Stimulated activated CD8-positive, alpha-beta memory T cell treated with anti-CD3 and anti-CD28 coated beads, Interleukin-12 subunit alpha, Interleukin-12 subunit beta, amount 100 ng/mL, for 1 hour (primary cell): ENCODE data around the gene CHRM3.
"Not testable (repeated sequence)": the region's sequence is repeated elsewhere in the genome, so short reads cannot be mapped to it uniquely, and the experiment has no call there.

Source experiments
- DNase-seq: peaks from one replicate; pipeline ENCODE4 v3.0.0-alpha.2; 2020; ENCODE audit warnings: low read depth

CHRM3 gene

DNA sequence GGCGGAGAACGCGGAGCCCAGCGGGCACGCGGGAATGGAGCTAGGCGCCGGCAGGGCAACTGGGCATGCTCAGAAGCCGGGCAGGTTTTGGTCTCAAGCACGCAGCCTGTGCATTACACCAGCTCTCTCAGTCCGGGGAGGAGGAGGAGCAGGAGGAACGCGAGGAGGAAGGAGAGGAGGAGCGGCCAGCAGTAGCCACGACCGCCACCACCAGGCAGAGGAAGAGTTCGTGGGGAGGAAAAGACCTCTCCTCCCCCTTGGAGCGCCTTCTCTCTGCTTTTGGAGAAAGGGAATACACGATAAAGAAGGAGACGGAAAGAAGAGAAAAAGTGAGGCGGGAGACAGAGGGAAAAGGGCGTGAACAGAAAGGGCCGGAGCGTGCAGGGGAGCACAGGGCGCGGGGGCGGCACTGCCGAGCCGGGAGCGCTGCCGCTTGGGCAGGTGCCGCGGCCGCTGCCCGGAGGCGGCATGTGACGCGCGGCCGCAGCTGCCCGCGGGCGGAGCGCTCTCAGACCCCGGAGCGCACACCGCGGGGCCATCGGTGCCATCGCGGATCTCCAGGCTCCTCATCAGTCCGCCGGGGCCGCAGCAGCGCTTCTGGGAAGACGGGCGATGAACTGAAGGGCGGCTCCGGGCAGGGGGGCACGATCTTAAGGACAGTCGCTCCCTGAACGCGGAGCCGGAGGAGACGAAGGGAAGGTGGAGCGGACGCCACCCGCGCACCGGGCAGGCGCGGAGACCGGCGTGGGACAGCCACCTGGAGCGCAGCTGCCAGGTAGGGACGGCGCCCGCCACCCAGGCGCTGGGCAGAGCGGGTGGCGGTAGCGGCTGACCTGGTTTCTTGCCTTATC, at the start of gene CHRM3:
TSS of gene CHRM3 (plus strand) at position 116 of the 851 bp plus-strand sequence. CDS start 520,884 bp downstream, outside the sequence.
- no peak for DNase-seq

DNA sequence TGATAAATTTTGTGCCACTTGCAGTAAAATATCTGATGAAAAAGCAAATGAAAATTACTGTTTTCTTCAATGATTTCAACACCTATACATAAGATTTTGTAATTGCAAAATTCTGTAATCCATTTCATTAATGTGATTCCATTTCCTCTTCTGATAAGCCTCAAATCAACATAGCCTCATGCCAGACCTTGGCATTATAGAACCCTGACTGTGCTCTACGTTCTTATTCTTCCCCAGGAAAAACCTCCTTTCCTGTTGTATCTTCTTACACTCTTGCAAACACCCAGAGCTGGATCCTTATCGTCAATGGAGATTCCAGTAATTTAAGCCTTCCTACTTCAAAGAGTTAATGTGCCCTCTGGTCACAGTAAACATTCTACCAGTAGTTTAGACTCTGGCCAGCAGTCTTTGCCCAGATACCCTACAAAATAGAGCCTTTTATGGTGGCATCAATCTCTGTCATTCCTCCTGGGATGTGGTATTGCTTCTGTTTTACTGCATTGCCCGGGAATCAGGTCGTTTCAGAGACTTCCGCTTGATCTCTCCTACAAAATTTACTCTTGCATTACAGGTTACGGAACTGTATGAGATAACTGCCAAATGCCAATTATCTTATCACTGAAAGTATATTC, 48.5 kb upstream of the CHRM3 start:
- no peak for DNase-seq

DNA sequence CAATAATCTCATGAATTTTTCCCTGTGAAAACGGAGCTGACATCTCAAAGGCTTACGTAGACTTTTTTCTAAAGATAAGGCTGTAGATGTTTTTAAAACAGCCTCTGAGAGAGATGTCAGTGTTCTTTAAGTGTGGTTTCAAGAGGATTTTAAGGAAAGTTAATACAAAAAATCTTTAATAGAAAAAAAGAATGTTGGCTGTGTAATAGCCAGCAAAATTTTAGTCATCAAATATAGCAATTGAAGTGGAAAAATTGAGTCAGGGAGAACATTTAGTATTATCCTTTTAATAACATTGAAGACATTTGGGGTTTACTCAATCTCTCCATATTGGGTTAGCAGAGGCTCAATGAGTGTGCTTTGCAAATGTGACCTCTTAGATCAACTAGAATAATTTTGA, 38.6 kb upstream of the CHRM3 start:
- DNase-seq = no peak

DNA sequence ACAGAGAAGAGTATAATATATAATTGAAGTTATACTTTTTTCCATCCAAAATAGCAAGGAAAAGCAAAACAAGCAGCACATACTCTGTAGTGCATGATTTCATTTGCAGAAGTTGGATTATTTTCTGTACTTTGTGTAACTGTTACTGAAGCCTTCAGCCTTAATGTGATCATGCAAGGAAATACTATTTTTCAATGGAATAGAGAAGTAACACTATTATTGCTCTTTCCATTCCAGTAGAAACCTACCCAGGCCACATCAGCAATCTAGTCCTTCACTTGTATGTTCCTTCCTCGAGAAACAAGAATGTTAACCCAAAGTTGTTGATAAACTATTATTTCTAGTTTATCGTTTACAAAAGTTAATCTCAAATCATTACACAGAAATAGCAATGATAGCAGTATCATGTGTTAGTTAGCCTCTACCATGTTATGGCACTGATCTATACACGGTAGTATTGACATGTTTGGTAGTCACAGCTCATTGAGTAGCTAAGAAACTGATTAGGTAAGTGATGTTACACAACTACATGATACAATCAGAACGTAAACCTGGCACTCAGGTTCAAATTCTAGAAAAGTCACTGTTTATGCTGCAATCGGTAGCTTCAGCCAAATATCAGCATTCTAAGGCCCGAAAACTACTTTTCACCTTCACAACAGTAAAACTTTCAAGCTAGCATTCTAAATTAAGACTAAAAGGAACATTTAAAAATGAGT, 37.6 kb upstream of the CHRM3 start:
- DNase-seq = no peak

DNA sequence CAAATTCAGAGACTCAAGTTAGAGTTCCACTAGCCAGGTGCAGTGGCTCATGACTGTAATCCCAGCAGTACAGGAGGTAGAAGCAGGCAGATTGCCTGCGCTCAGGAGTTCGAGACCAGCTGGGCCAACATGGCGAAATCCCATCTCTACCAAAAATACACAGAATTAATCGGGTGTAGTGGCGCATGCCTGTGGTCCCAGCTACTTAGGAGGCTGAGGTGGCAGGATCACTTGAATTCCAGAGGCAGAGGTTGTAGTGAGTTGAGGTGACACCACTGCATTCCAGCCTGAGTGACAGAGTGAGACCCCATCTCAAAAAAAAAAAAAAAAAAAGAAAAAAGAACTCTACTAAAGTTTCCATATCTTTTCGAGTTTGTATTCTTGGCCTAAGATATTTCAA, 36.7 kb upstream of the CHRM3 start:
- no peak for DNase-seq

DNA sequence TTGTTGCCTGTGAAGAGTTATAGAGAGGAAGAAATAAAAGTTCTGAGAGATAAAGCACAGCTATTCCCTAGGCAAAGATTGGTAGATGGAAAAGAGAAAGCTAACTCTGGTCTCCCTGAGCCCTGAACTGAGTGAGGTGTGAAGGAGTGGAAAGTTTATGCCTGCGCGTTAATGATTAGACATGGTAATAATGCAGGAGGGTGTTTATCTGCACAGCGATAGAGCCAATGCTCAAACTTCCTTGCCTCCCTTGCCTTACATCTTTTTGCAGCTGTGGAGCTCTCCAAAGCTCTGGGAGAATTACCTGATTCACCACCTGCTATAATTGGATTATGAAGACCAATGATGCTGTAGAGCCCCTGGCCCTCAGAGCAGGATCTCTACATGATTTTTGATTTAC, 32.8 kb upstream of the CHRM3 start:
- no peak for DNase-seq

DNA sequence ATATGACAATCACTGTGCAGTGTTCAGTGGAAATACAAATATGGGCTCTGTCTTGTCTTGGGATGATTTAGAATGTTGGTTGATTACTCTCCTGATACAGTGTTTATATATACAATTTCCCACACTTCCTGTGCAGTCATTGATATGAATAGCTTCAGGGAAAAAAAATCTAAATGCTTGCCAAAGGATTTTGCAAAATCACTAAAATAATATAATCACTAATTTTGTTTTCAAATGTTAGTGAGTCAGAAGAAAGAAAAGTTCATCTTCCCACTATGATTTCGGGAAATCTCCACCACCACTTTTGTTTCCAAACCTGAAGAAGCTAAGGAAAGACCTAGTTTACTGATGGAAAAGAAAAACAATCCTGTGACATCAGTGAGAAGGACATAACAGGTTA, 32.1 kb upstream of the CHRM3 start:
- DNase-seq = no peak

DNA sequence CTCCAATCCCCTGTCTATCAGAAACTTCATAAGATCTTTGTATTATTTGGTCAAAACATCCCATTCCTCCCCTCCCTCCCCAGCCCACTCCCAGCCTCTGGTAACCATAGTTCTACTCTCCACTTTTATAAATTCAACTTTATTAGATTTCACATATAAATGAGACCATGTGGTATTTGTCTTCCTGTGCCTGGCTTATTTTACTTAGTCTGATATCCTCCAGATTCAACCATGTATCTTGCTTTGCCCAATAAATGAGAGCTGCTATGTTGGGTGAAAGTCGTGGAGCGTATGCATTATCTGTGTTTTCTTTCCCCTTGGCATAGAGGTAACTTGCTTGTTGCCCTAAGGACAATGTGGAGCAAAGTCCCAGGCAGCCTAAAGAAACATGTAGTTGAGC, 28.5 kb upstream of the CHRM3 start:
- DNase-seq = no peak

DNA sequence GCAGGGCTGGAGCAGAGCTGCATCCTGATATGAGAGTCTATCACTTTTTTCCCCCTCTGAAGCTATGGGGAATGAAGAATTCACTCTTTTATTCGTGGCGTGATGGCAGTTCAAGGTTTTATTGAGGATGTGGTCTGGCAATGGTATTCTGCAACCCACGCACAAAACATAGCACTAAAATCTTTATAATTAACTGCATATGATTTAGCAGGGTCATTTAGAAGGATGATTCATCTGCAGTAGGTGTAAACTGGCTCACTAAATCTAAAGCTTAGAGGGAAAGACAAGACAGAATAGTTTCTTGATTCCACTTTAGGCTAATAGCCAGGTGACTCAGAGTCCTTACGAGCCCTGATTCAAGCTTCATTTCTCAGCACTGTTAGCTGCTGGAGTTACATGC, 25.0 kb upstream of the CHRM3 start:
- DNase-seq = no peak

DNA sequence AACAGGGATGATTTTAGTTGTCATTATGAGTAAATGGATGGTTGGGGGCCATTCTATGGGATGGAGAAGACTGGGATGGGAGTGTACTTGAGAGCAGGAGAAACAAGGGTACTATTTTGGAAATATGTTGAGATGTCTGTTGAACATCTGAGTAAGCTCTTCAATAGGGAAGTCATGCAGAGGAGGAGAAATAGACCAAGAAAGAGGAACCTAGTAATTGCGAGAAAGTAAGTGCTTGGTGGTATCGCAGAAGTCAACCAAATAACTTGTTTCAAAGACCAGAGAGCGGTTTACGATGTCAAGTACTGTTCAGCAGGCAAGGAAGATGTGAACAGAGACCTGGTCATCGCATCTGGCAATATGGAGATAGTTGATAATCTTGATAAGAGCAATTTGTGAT, 22.4 kb upstream of the CHRM3 start:
- no peak for DNase-seq

DNA sequence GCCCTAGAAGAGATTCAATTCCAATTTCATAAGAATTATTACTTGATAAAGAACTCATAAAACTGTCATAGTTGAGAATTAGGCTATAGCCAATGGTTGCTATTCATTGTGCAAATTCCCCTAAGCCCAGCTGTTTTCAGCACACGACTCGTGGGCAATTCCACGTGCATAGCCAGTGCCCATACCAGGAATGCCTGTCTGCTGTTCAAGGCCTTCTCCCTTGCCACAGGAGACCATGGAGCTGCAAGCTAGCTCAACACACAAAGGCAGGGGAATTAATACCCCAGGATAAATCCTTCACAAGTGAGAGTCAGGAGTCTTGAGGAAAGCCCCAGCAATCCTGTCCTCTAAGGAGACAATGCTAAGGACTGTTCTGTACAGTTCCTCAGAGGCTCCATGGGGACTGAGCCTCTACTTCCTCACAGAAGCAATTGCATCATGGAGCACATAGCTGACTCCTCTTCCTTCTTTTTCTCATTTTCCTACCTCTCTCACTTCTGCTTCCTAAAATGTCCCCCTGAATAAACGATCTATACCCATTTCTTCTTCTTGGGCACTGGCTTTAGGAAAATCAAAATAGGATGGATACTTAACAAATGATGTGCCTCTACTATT, 19.1 kb upstream of the CHRM3 start:
- DNase-seq = no peak

DNA sequence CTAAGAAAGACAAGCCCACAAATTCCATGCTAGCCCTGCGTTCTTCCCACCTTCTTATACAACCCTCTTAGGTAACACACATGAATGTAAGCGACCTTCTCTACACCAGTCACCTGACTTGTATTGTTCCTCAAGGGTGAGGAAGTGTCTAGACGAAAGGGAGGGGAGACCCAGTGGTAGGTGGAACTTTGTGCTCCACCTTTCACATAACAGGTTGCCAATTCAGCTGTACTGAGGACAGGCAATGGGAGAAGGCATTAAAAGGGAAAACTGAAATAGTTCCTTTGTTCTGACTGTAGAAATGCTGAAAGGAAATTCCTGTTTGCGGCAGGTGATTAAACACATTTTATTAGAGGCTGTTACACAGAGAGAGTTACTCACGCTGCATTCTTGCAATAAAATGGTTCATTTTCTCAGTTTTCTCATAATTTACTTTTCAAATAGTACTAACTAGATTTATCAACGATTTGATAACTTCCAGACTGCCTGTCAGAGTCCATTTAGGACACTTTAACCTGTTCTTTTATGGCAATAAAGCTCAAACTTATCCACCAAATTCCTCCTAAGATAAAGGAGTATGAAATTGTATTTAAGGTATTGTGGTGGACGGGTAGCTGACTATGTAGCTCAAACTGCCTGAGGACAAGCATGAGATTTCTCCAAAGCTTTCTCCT, 17.8 kb upstream of the CHRM3 start:
- no peak for DNase-seq

DNA sequence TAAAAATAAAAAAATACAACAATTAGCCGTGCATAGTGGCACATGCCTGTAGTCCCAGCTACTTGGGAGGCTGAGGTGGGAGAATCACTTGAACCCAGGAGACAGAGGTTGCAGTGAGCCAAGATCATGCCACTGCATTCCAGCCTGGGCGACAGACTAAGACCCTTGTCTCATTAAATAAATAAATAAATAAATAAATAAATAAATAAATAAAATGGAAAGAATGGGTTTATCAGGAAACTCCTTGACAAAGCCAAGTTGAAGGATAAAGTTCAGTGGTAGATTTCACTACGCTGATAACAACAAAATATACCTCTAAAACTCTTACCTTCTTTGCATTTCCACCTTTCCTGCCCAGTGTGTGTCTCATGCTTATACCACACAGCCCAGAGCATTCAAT, 15.5 kb upstream of the CHRM3 start:
- not testable (repeated sequence) for DNase-seq

DNA sequence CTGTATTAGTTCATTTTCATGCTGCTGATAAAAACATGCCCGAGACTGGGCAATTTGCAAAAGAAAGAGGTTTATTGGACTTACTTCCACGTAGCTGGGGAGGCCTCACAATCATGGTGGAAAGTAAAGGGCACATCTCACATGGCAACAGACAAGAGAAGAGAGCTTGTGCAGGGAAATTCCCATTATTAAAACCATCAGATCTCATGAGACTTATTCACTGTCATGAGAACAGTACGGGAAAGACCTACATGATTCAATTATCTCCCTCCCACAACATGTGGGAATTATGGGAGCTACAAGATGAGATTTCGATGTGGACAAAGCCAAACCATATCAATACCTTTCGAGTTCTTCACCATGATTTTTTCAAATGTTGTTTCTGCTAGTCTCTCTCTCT, 3.7 kb upstream of the CHRM3 start:
- DNase-seq = no peak

DNA sequence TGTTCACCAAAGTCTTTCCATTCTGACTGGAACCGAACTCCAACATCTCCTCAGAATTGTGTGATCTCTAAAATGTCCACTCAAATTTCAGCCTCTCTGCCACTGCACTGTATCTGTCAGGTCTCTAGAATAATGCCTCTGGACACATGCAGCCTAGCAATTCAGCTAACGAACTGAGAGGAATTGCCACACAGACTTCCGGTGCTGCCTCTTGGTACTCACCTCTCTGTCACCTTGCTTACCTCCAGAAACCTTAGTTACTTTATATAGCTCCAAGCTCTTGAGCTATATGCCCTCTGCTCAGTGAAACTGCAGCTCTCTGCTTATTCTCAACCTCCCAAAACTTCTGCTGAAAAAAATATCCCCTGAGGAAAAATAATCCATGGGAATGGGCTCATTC, 2.7 kb upstream of the CHRM3 start:
- DNase-seq = no peak

DNA sequence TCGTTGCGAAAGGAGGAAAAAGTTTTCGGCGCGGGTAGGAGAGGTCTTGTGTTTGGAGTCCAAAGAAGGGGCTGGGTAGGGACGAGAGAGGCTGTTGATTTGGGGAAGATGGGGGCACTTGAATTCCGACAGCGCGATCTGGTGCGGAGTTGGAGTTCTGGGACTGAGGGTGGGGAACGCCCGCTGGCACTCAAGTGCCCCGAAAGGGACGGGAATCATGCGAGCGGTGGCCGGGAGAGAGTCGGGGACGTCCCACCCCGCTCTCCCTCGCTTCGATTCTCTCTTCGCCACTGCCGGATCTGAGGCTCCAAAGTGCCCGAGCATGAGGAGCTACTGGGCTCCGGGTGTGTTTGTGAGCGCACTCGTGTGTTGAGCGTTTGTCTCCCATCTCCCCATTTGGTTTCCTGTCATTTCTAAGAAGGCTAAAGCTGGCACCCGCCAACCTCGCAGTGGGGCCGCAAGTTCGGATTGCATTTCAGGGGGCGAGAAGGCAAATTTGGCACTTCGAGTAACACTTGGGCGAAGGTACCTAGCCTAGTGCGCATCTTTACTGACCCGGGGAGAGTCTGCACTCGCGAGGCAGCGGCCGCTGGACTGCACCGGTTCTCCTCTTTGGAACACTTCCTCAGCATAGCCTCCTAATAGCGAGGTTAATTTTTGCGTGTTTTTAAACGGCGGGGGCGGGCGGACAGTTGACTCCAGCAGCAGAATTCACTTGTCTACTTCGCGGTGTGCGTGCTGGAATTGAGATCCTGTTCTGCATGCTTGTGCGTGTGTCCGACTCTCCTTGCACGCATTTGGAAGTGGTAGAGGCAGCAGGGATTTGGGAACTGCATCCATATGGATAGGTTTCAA, 1.2 kb downstream of the CHRM3 start:
- DNase-seq = no peak

DNA sequence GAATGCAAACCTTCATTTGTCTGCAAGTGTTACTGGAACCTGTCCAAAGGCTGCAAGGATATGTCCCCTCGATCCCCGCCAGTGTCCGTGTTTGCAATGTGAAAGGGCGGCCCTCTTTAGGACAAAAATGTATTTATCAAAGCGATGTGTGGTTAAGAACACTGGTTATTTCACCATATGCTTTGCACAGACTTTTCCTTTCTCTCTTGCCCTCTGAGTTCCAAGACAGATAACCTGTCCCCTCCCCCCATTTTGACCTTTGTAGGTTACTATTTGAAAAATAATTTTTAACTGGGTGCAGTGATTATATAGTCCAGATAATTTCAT, 1.8 kb downstream of the CHRM3 start:
- no peak for DNase-seq

DNA sequence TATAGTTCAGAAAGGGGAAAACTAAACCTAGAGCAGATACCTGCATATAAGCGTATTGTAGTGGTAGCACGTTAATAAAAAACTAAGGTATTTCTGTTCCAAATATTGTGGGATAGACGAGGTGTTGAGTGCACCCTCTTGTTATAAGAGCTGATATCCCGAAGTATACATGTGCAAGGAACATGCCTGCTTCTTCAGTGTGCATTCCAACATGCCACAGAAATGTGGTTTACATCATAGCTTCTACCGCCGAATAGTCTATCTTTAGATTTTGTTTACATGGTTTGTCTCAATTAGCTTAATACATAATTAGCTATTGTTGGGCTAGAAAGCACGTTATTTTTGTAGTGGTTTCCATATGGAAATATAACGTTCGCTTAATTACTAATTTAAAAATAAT, 2.2 kb downstream of the CHRM3 start:
- DNase-seq = no peak

DNA sequence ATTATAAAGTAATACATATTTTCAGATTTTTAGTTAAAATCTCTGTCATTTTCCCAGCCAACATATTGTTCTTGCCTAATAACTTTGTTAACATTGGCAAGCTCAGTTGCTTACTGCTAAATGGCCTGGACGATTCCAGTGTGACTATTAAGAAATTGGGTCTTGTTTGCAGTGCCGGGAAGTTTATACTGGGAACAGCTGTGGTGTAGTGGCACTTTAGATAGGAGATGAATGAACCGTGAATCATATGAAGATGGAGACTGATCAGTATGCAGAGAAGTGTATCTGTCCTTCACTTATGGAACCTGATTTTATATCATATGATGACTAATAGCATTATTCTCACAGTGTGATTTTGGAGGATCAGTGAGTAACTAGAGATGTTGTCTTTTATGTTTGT, 3.3 kb downstream of the CHRM3 start:
- DNase-seq = no peak

DNA sequence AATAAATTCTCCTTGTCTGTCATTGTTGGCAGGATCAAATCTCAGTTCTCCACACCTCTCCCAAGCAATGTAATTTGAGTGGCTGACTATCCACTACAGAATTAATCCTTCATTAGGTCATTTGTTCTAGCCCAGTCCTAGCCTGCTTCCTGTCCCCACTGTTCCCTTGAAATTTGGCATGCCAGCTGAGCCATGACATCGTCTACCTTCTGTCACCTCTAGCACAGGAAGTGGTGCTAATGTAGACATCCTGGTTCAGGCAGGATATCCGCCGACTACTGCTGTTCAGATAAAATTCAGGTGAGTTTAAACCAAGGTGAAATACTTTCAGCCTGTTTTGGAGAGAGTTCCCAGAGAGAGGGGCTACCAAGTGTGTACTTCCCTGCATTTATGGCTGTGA, 5.9 kb downstream of the CHRM3 start:
- no peak for DNase-seq

DNA sequence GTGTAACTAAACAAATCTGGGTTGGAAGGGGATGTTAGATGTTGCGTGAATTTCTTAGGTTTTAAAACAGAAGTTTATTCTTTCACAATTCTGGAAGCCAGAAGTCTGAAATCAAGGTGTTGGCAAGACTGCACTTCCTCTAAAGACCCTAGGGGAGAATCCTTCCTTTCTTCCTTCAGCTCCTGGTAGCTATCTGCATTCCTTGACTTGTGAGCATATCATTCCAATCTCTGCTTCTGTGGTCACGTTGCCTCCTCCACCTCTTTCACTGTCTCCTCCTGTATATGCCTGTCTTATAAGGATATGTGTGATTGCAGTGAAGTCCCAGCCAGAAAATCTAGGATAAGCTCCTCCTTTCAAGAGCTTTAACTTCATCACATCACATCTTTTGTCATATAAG, 7.7 kb downstream of the CHRM3 start:
- no peak for DNase-seq
